Measurements from ENCODE around the gene THY1.

The THY1 gene

DNA sequence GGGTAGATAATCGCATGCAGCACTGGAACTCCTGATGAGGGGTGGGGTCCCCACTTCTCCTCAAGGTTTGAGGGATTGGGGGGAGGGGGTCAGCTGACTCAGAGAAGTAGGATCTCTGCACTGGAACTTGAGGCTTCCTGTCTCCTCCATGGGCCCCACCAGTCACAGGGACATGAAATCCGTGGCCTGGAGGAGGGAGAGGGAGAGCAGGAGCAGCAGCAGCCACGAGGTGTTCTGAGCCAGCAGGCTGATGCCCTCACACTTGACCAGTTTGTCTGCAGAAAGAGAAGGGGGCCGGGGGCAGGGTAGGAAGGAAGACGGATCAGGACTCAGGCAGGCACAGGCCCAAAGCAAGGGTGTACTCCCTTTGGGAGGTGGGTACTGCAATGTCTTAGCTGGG lies 3.7 kb downstream of the THY1 start:
- Histone ChIP-seq H3K9me3 (ENCODE audit: control insufficient read depth, insufficient read depth, low read length) (no peaks in the 10 kb centered on the region), H3K36me3 (ENCODE audit: control insufficient read depth, low read length) (no peaks in the 10 kb centered on the region), H3K4me3 (ENCODE audit: low read length) (no peak overlapping the region), H4K20me1 (ENCODE audit: control insufficient read depth, insufficient read depth, low read depth, low read length) (no peaks in the 10 kb centered on the region), H3K4me2 (ENCODE audit: low read length) (no peak overlapping the region), H3K4me1 (ENCODE audit: control insufficient read depth, low read length) (peaks cover 28% of the 10 kb centered on the region), H3K9me2 (replicated peaks; ENCODE audit: control insufficient read depth, low read length) (no peaks in the 10 kb centered on the region), H3K27ac (ENCODE audit: low read depth, low read length) (no peak overlapping the region), H3K27me3 (ENCODE audit: control insufficient read depth, low read length) (peaks cover 19% of the 10 kb centered on the region), H3K79me2 (ENCODE audit: control insufficient read depth, low read length) (no peaks in the 10 kb centered on the region), H3F3A (ENCODE audit: control insufficient read depth, insufficient read depth) (no peaks in the 10 kb centered on the region)
- TF ChIP-seq EZH2phosphoT487 (IDR thresholded peaks at IDR 0.05; ENCODE audit: borderline replicate concordance, low read length), result no peak
- TF ChIP-seq, protein P1, sequence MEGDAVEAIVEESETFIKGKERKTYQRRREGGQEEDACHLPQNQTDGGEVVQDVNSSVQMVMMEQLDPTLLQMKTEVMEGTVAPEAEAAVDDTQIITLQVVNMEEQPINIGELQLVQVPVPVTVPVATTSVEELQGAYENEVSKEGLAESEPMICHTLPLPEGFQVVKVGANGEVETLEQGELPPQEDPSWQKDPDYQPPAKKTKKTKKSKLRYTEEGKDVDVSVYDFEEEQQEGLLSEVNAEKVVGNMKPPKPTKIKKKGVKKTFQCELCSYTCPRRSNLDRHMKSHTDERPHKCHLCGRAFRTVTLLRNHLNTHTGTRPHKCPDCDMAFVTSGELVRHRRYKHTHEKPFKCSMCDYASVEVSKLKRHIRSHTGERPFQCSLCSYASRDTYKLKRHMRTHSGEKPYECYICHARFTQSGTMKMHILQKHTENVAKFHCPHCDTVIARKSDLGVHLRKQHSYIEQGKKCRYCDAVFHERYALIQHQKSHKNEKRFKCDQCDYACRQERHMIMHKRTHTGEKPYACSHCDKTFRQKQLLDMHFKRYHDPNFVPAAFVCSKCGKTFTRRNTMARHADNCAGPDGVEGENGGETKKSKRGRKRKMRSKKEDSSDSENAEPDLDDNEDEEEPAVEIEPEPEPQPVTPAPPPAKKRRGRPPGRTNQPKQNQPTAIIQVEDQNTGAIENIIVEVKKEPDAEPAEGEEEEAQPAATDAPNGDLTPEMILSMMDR (IDR thresholded peaks at IDR 0.05; ENCODE audit: low read depth, low read length, poor library complexity, severe bottlenecking), result no peak

DNA sequence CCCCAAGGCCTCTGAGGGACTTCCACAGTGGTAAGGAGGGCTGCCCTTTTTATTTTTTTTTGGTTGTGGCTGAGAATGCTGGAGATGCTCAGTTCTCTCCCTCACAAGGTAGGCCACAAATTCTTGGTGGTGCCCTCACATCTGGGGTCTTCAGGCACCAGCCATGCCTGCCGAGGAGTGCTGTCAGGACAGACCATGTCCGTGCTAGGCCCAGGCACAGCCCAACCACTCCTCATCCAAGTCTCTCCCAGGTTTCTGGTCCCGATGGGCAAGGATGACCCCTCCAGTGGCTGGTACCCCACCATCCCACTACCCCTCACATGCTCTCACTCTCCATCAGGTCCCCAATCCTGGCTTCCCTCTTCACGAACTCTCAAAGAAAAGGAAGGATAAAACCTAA lies 4.2 kb downstream of the THY1 start:
- Histone ChIP-seq H3K9me2 (replicated peaks; ENCODE audit: control insufficient read depth, low read length) (no peaks in the 10 kb centered on the region), H3F3A (ENCODE audit: control insufficient read depth, insufficient read depth) (no peaks in the 10 kb centered on the region), H3K27me3 (ENCODE audit: control insufficient read depth, low read length) (peaks cover 19% of the 10 kb centered on the region), H3K4me1 (ENCODE audit: control insufficient read depth, low read length) (peaks cover 26% of the 10 kb centered on the region), H3K4me3 (ENCODE audit: low read length) (no peak overlapping the region), H3K27ac (ENCODE audit: low read depth, low read length) (no peak overlapping the region), H3K79me2 (ENCODE audit: control insufficient read depth, low read length) (no peaks in the 10 kb centered on the region), H3K9me3 (ENCODE audit: control insufficient read depth, insufficient read depth, low read length) (no peaks in the 10 kb centered on the region), H3K4me2 (ENCODE audit: low read length) (no peak overlapping the region), H3K36me3 (ENCODE audit: control insufficient read depth, low read length) (no peaks in the 10 kb centered on the region), H4K20me1 (ENCODE audit: control insufficient read depth, insufficient read depth, low read depth, low read length) (no peaks in the 10 kb centered on the region)
- TF ChIP-seq, protein P1 (IDR thresholded peaks at IDR 0.05; ENCODE audit: low read depth, low read length, poor library complexity, severe bottlenecking), result no peak
- no peak for TF ChIP-seq EZH2phosphoT487 (IDR thresholded peaks at IDR 0.05; ENCODE audit: borderline replicate concordance, low read length)

DNA sequence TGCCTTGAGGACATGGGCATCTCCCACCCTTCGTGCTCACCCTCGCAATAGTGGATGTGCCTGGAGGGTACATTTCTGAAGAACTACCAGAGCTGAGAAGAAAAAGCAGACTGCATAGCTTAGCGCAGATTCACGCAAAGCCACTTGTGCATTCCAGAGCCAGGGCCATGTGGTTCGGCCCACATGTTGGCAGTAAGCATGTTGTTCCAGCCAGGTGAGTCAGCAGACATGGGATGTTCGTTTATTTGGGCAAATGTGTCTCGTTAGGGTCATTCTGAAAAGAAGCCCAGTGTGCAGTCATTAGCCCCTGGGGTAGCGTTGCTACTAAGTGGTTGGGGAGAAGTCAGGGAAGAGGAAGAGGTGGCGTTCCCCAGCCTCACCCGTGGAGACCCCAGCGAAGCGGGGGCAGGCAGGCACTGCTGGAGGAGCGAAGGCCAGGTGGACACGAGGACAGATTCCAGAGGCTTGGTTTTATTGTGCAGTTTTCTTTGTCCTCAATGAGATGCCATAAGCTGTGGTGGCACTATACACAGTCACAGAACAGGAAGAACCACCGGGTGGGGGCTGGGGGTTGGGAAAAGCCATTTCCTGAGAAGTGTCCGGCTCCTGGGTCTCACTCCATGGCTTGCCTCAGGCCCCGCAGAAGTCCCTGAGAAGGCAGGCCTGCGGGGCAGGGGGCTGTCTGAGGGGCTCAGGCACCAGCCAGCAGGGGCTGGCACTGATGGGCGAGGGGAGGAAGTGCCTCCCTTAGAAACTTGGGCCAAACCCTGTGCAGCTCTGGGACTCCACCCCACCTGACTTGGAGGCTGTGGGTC lies 5.0 kb downstream of the THY1 start:
- Histone ChIP-seq H3K4me3 (ENCODE audit: low read length) (no peak overlapping the region), H3K27me3 (ENCODE audit: control insufficient read depth, low read length) (peaks cover 18% of the 10 kb centered on the region), H4K20me1 (ENCODE audit: control insufficient read depth, insufficient read depth, low read depth, low read length) (no peaks in the 10 kb centered on the region), H3K9me2 (replicated peaks; ENCODE audit: control insufficient read depth, low read length) (no peaks in the 10 kb centered on the region), H3F3A (ENCODE audit: control insufficient read depth, insufficient read depth) (no peaks in the 10 kb centered on the region), H3K36me3 (ENCODE audit: control insufficient read depth, low read length) (no peaks in the 10 kb centered on the region), H3K79me2 (ENCODE audit: control insufficient read depth, low read length) (no peaks in the 10 kb centered on the region), H3K4me1 (ENCODE audit: control insufficient read depth, low read length) (peaks cover 26% of the 10 kb centered on the region), H3K9me3 (ENCODE audit: control insufficient read depth, insufficient read depth, low read length) (no peaks in the 10 kb centered on the region), H3K4me2 (ENCODE audit: low read length) (no peak overlapping the region), H3K27ac (ENCODE audit: low read depth, low read length) (no peak overlapping the region)
- TF ChIP-seq, protein P1 (IDR thresholded peaks at IDR 0.05; ENCODE audit: low read depth, low read length, poor library complexity, severe bottlenecking), result no peak
- TF ChIP-seq EZH2phosphoT487 (IDR thresholded peaks at IDR 0.05; ENCODE audit: borderline replicate concordance, low read length), result no peak

Data from DOHH2 (cell line).